Activated effector memory CD4-positive, alpha-beta T cell treated with anti-CD3 and anti-CD28 coated beads, Interleukin-2, amount 50 U/mL, for 16 hours (primary cell): ENCODE data around the gene WBP1L.
"Not testable (repeated sequence)": the region's sequence is repeated elsewhere in the genome, so short reads cannot be mapped to it uniquely, and the experiment has no call there.

Source experiments
- DNase-seq: peaks from one replicate; pipeline ENCODE4 v3.0.0-alpha.2; 2020

The WBP1L gene

DNA sequence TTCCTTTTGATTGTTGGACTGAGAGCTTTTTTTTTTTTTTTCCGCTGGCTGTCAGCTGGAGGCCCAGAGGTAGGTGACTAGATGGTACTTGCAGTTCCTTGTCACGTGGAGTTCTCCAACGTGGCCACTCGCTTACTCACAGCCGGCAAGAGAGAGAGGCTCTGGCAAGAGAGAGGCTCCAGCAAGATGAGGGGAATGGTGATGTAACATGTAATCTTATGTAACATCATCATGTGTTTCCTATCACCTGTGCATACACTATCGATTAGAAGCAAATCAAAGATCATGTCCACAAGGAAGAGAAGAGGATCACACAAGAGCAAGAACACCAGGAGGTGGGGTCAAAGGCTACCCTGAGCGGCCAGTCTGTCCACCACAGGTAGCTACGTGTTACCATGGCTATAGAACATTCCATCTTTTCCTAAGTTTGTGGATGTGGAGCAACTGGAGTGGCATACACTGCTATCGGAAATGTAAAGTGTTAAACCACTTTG is 106.3 kb downstream of the WBP1L start:
- no peak for DNase-seq

- DNase-seq, result not testable (repeated sequence)
These were observed 109.5 kb downstream of the WBP1L start for GRCh38 chr10:102853237-102853636.

DNA sequence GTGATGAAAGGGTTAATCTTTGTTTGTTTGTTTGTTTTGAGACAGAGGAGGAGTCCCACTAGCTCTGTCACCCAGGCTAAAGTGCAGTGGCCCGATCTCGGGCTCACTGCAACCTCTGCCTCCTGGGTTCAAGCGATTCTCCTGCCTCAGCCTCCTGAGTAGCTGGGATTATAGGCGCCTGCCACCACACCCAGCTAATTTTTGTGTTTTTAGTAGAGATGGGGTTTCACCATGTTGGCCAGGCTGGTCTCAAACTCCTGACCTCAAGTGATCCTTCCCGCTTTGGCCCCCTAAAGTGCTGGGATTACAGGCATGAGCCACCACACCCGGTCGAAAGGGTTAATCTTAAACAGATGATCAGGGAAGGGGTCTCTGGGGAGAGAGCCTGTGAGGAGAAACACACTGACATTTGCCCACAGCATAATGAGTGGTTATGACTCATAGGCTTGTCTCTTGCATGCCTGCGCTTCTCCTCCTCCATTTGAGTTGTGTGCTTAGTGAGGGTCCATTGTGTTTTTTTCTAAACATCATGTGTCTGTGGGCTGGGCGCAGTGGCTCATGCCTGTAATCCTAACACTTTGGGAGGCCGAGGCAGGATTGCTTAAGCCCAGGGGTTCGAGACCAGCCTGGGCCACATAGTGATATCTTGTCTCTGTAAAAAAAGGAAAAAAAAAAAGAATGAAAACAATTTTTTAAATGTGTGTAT is 112.1 kb downstream of the WBP1L start:
- not testable (repeated sequence) for DNase-seq

DNA sequence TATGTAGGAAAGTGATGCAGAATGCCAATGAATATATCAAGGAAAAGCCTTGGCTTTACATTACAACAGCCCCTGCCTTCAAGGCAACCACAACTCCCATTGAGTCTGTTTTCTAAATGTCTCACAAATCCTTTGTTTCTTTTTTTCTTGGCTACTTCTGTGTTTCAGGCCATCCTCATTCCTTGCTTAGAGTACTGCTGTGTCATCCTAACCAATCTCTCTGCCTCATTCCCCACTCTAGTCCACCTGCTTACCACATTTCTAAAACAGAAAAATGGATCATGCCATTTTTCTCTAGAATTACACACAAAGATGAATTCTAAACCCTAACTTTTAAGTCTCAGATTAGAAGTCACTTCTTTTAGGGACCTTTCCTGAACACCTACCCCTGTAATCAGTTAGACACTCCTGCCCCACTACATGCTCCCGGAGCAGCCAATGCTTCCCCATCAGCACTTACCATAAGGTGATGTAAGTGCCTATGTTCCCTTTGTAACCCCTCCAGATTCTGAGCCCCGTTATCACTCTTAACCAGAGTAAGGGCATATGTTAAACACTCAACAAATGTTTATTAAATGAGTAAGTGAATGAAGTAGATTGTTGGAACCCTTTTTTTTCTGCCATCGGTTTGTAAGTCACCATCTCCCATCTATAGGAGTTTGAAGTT is 113.1 kb downstream of the WBP1L start:
- no peak for DNase-seq

DNA sequence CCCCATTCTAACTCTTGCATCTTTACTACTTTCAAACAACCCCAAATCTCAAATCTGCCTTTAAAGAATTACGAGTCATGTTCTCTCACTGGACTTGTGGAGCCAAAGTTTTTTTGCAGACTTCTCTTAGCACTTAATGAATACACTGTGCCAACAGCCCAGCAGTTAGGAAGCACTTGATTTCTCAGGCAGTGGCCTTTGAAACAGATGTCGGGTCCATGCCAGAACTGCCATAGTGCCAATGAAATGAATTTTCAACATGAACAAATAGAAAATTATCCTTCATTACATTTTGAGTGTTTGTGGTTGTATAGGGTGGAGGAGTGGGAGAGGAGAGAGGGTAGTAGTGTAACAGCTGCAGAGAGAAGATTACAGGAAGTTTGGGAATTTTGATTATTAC is 116.2 kb downstream of the WBP1L start:
- no peak for DNase-seq

GRCh38 chr10:102863660-102864059 is 119.9 kb downstream of the WBP1L start:
- no peak for DNase-seq

DNA sequence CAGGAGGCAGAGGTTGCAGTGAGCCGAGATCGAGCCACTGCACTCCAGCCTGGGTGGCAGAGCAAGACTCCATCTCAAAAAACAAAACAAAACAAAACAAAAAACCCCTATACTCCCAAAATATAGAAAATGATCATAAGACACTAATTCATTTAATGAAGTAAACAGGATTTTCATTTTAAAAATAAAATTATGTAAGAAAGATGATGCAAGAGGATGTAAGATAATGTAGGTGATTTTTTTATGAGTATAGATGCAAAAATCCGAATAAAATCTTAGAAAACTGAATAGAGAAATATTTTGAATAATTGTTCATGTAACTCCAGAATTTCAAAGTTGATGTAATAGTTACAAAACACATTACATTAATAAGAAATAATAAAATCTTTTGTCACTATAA is 121.9 kb downstream of the WBP1L start:
- DNase-seq, result no peak
